H1 (cell line): ENCODE results near the gene KHDRBS2. TPM values are rescaled to one million over a fixed set of nuclear protein-coding genes. Genes with fewer than 3 reads are reported as not detected.

ENCODE experiments used
- CTCF ChIA-PET: fragments of 300-600 bp; sonication (Branson Sonifier 250); formaldehyde crosslinking; loops from one replicate; lab custom pipeline; 2021; ENCODE audit not compliant: partially characterized antibody; lab: Charles Lee
- POLR2A ChIA-PET: fragments of 300-600 bp; sonication (Branson Sonifier 250); formaldehyde crosslinking; loops from one replicate; lab custom pipeline; 2021; ENCODE audit warnings: inconsistent platforms; ENCODE audit not compliant: partially characterized antibody; lab: Charles Lee
- DNase-seq, 2 experiments: peaks; one replicate each; pipeline versions ENCODE4 v3.0.0 to v3.0.0-alpha.2; 2010 to 2022; ENCODE audit warnings: low spot score in 2 of 2, low read depth in 1 of 2, mixed read lengths in 1 of 2
- FAIRE-seq: peaks from 2 replicates; lab custom pipeline; 2011; peaks lifted over from hg19 to GRCh38; lab: Jason Lieb, UNC
- H2AFZ ChIP-seq: 2 replicates; pipeline ENCODE4 v1.8.1; 2012; ENCODE audit warnings: low read length, inconsistent platforms
- H2AK5ac ChIP-seq: 2 replicates; pipeline ENCODE4 v1.6.1; 2013; ENCODE audit warnings: low read depth, low read length
- H2BK120ac ChIP-seq: replicated peaks from 2 replicates; pipeline ENCODE3; 2013; ENCODE audit warnings: low read depth, low read length, inconsistent platforms
- H2BK12ac ChIP-seq: 2 replicates; pipeline ENCODE4 v1.6.1; 2013; ENCODE audit warnings: low read depth, low read length
- H2BK15ac ChIP-seq: 2 replicates; pipeline ENCODE4 v1.6.1; 2013; ENCODE audit warnings: low read length
- H2BK20ac ChIP-seq: 2 replicates; pipeline ENCODE4 v1.6.1; 2013; ENCODE audit warnings: low read length
- H2BK5ac ChIP-seq: 2 replicates; pipeline ENCODE4 v1.6.1; 2013; ENCODE audit warnings: low read depth, low read length
- H3K14ac ChIP-seq: 2 replicates; pipeline ENCODE4 v1.6.1; 2013; ENCODE audit warnings: inconsistent platforms; ENCODE audit not compliant: insufficient read length
- H3K18ac ChIP-seq: 2 replicates; pipeline ENCODE4 v1.6.1; 2013; ENCODE audit warnings: low read length; ENCODE audit errors: extremely low read depth
- H3K23ac ChIP-seq: 2 replicates; pipeline ENCODE4 v1.6.1; 2013; ENCODE audit warnings: inconsistent platforms; ENCODE audit not compliant: insufficient read length
- H3K23me2 ChIP-seq: 2 replicates; pipeline ENCODE4 v1.6.1; 2013; ENCODE audit warnings: low read depth, low read length
- H3K27ac ChIP-seq: 2 replicates; pipeline ENCODE4 v1.6.1; 2011; ENCODE audit warnings: low read depth, low read length, inconsistent platforms
- H3K27me3 ChIP-seq, 4 experiments: replicated peaks in 1 of 4; 1 replicate in 1 of 4; 2 replicates in 3 of 4; pipeline versions ENCODE4 v1.6.1 to v1.8.1; 2011 to 2013; ENCODE audit warnings: low read length in 3 of 4, mild to moderate bottlenecking in 3 of 4, inconsistent platforms in 2 of 4, mixed read lengths in 2 of 4, moderate library complexity in 1 of 4; ENCODE audit not compliant: control insufficient read depth in 3 of 4, insufficient read depth in 3 of 4; ENCODE audit errors: extremely low read depth in 1 of 4
- H3K36me3 ChIP-seq, 4 experiments: 2 replicates each; pipeline versions ENCODE4 v1.6.1 to v1.8.1; 2011 to 2013; ENCODE audit warnings: mild to moderate bottlenecking in 4 of 4, low read length in 3 of 4, moderate library complexity in 2 of 4, control low read depth in 1 of 4, inconsistent platforms in 1 of 4; ENCODE audit not compliant: insufficient read depth in 4 of 4, control insufficient read depth in 2 of 4
- H3K4ac ChIP-seq: replicated peaks from 2 replicates; pipeline ENCODE3; 2013; ENCODE audit warnings: low read length, low read depth, mixed read lengths, inconsistent platforms; ENCODE audit not compliant: insufficient read length
- H3K4me1 ChIP-seq, 4 experiments: replicated peaks in 1 of 4; 1 replicate in 1 of 4; 2 replicates in 3 of 4; pipeline versions ENCODE4 v1.6.1 to v1.8.1; 2011 to 2013; ENCODE audit warnings: low read length in 3 of 4, inconsistent platforms in 2 of 4, mixed read lengths in 1 of 4; ENCODE audit not compliant: insufficient read depth in 4 of 4, control insufficient read depth in 3 of 4
- H3K4me2 ChIP-seq, 2 experiments: 2 replicates each; pipeline versions ENCODE4 v1.6.1 to v1.8.1; 2011 to 2013; ENCODE audit warnings: low read depth in 2 of 2, low read length in 2 of 2, control low read depth in 1 of 2, inconsistent platforms in 1 of 2, mild to moderate bottlenecking in 1 of 2; ENCODE audit not compliant: insufficient read depth in 1 of 2
- H3K4me3 ChIP-seq, 4 experiments: fragments of 200-600, 300-600 bp in 1 of 4; sonication (generic), shearing (Covaris generic), sonication (Bioruptor Twin) in 1 of 4; 2 replicates each; pipeline versions ENCODE4 v1.5.1 to v1.8.1; 2011 to 2016; ENCODE audit warnings: low read length in 4 of 4, low read depth in 3 of 4, control low read depth in 2 of 4, inconsistent platforms in 2 of 4, mild to moderate bottlenecking in 2 of 4, mixed read lengths in 1 of 4, moderate library complexity in 1 of 4; ENCODE audit not compliant: insufficient read depth in 2 of 4; ENCODE audit errors: extremely low read depth in 1 of 4
- H3K56ac ChIP-seq: replicated peaks from 2 replicates; pipeline ENCODE3; 2013; ENCODE audit warnings: low read depth, mild to moderate bottlenecking, mixed read lengths, low read length, inconsistent platforms; ENCODE audit not compliant: insufficient read length
- H3K79me1 ChIP-seq: 2 replicates; pipeline ENCODE4 v1.6.1; 2013; ENCODE audit warnings: low read depth, low read length, control low read depth
- H3K79me2 ChIP-seq, 2 experiments: 2 replicates each; pipeline versions ENCODE4 v1.6.1 to v1.8.1; 2012 to 2013; ENCODE audit warnings: low read length in 2 of 2, mild to moderate bottlenecking in 2 of 2, inconsistent platforms in 1 of 2; ENCODE audit not compliant: insufficient read depth in 2 of 2, control insufficient read depth in 1 of 2
- H3K9ac ChIP-seq, 4 experiments: replicated peaks in 1 of 4; 1 replicate in 1 of 4; 2 replicates in 3 of 4; pipeline versions ENCODE4 v1.6.1 to v1.8.1; 2011 to 2013; ENCODE audit warnings: low read depth in 3 of 4, low read length in 3 of 4, control low read depth in 2 of 4, mild to moderate bottlenecking in 2 of 4, moderate library complexity in 2 of 4, inconsistent platforms in 1 of 4; ENCODE audit errors: extremely low read depth in 1 of 4
- H3K9me3 ChIP-seq, 2 experiments: 2 replicates each; pipeline versions ENCODE4 v1.6.1 to v1.8.1; 2012 to 2013; ENCODE audit warnings: mild to moderate bottlenecking in 2 of 2, moderate library complexity in 2 of 2, control low read depth in 1 of 2, inconsistent platforms in 1 of 2, low read depth in 1 of 2, low read length in 1 of 2, mixed read lengths in 1 of 2; ENCODE audit not compliant: insufficient read depth in 2 of 2
- H4K20me1 ChIP-seq, 2 experiments: replicated peaks in 1 of 2; 2 replicates each; pipeline versions ENCODE3 to v1.8.1; 2011 to 2013; ENCODE audit warnings: inconsistent platforms in 2 of 2, low read length in 2 of 2, mild to moderate bottlenecking in 1 of 2; ENCODE audit not compliant: insufficient read depth in 2 of 2, control insufficient read depth in 1 of 2
- H4K5ac ChIP-seq: 2 replicates; pipeline ENCODE4 v1.6.1; 2013; ENCODE audit warnings: low read length, low read depth, mixed read lengths, inconsistent platforms; ENCODE audit not compliant: insufficient read length
- H4K8ac ChIP-seq: 2 replicates; pipeline ENCODE4 v1.8.0; 2013; ENCODE audit warnings: mild to moderate bottlenecking, moderate library complexity, low read length, inconsistent platforms; ENCODE audit not compliant: insufficient read depth; ENCODE audit errors: extremely low read depth
- H4K91ac ChIP-seq: replicated peaks from 2 replicates; pipeline ENCODE3; 2013; ENCODE audit warnings: low read length, mixed read lengths, inconsistent platforms; ENCODE audit not compliant: insufficient read length
- CBX5 ChIP-seq: fragments of 300-800, 300-1000 bp; sonication (generic); IDR thresholded peaks from 2 replicates; pipeline ENCODE4 v1.7.1; 2016; ENCODE audit warnings: antibody characterized with exemption, low read length, low read depth
- CBX8 ChIP-seq: fragments of 300-800, 300-1000 bp; sonication (generic); IDR thresholded peaks from 2 replicates; pipeline ENCODE4 v1.7.1; 2016; ENCODE audit warnings: low read depth, low read length, borderline replicate concordance
- CHD1 ChIP-seq: IDR thresholded peaks from 2 replicates; pipeline ENCODE4 v1.6.1; 2012; ENCODE audit warnings: low read depth, low read length, improper control_type of control experiment
- GABPA ChIP-seq: IDR thresholded peaks from 2 replicates; pipeline ENCODE4 v1.6.1; 2011; ENCODE audit warnings: mild to moderate bottlenecking, low read length, moderate library complexity, borderline replicate concordance; ENCODE audit not compliant: insufficient read depth
- MAX ChIP-seq: IDR thresholded peaks from 2 replicates; pipeline ENCODE4 v1.6.1; 2012; ENCODE audit warnings: inconsistent platforms
- POLR2A ChIP-seq, 2 experiments: IDR thresholded peaks; 1 replicate in 1 of 2; 2 replicates in 1 of 2; pipeline ENCODE4 v1.6.1; 2011; ENCODE audit warnings: low read depth in 2 of 2, low read length in 2 of 2, mild to moderate bottlenecking in 2 of 2; ENCODE audit errors: control extremely low read depth in 1 of 2
- RAD21 ChIP-seq, 2 experiments: IDR thresholded peaks in 1 of 2; conservative IDR thresholded peaks in 1 of 2; 2 replicates each; pipeline ENCODE4 v1.6.1; 2011; ENCODE audit warnings: low read depth in 2 of 2, low read length in 2 of 2, improper control_type of control experiment in 1 of 2, inconsistent platforms in 1 of 2, mild to moderate bottlenecking in 1 of 2, moderate library complexity in 1 of 2
- SIRT6 ChIP-seq: IDR thresholded peaks from one replicate; pipeline ENCODE4 v1.7.1; 2012; ENCODE audit warnings: low read length, inconsistent platforms
- TCF12 ChIP-seq: IDR thresholded peaks from 2 replicates; pipeline ENCODE4 v1.6.1; 2011; ENCODE audit warnings: low read depth, mild to moderate bottlenecking, low read length
- WGBS, 2 experiments: shearing (Covaris generic) in 1 of 2; methylation state at CpG; one replicate each; pipeline versions ENCODE4 v1.1.6 to v1.1.7; 2013 to 2015; ENCODE audit warnings: low lambda C conversion rate in 2 of 2, mixed read lengths in 2 of 2, inconsistent platforms in 1 of 2, low coverage in 1 of 2, missing lambda C conversion rate in 1 of 2; ENCODE audit not compliant: insufficient replicate concordance in 2 of 2, insufficient coverage in 1 of 2, insufficient read length in 1 of 2; ENCODE audit errors: extremely low coverage in 1 of 2, missing lambda C conversion rate in 1 of 2; 5-methylcytosine and 5-hydroxymethylcytosine counted together
- polyA plus RNA-seq, 7 experiments: library from polyadenylated mRNA; depleted of rRNA in 3 of 7; stranded (reverse) in 5 of 7; unstranded in 2 of 7; fragments of >200 nt in 5 of 7; fragments of 200-250 nt in 2 of 7; gene quantifications; 1 replicate in 5 of 7; 2 replicates in 1 of 7; 4 replicates in 1 of 7; pipeline versions ENCODE4 v1.2.1 to v1.2.3, GENCODE V29; 2011 to 2013; ENCODE audit warnings: missing spikeins in 2 of 7, mixed read lengths in 2 of 7
- total RNA-seq: library from RNA; stranded (reverse); fragmentation: NEBNext Ultra II Directional; extraction: Animal tissue kit (Norgen Biotek cat#: 25700); gene quantifications from 2 replicates; pipeline ENCODE4 v1.2.1, GENCODE V29; 2021

KHDRBS2 gene
- total and polyA plus RNA-seq, 2 of the 8 experiments (the other 6 are each of a cell fraction or from before 2014, with no cell fraction given), result 5.2 to 7.7 TPM

GRCh38 chr6:62035952-62036351 is 250.1 kb downstream of the KHDRBS2 start:
- FAIRE-seq (no peak), DNase-seq (no peak)
- CTCF ChIA-PET, result no interaction called here
- no peak overlapping the region for H4K5ac ChIP-seq
- no peak for TF ChIP-seq CHD1
- TF ChIP-seq POLR2A (IDR thresholded peaks at IDR 0.05; ENCODE audit: control extremely low read depth in 1 of 2, low read depth in 2 of 2, low read length in 2 of 2), result no peak
- no peak for TF ChIP-seq GABPA
- no peak for TF ChIP-seq SIRT6
- TF ChIP-seq CBX8, result no peak
- TF ChIP-seq RAD21 (IDR thresholded peaks at IDR 0.05 in 1 of 2, conservative IDR thresholded peaks at IDR 0.05 in 1 of 2; ENCODE audit: low read depth in 2 of 2, low read length in 2 of 2), result peak; percentile 10 to 27; a peak in 1 of 4 replicates
- no peak for TF ChIP-seq TCF12
- no peak for TF ChIP-seq CBX5
- no peak for TF ChIP-seq MAX
- peak overlapping the region; percentile 4 for H4K91ac ChIP-seq
- POLR2A ChIA-PET, result no interaction called here
- H3K4me3 ChIP-seq, result no peak overlapping the region
- H3K79me1 ChIP-seq, result no peaks in the 10 kb centered on the region
- no peak overlapping the region for H3K9ac ChIP-seq
- no peak overlapping the region for H3K18ac ChIP-seq
- 0 out of 4 replicates have a peak, but pooled peaks cover 0 to 6% of the 10 kb centered on the region in 2 experiments for H3K79me2 ChIP-seq
- H4K8ac ChIP-seq, result no peak overlapping the region
- H3K36me3 ChIP-seq, result peaks cover 0 to 4% (median 0%) of the 10 kb centered on the region in 4 experiments; a peak in 2 of 8 replicates
- H3K4me1 ChIP-seq, result peaks cover 0 to 11% (median under 1%) of the 10 kb centered on the region in 4 experiments; a peak in 1 of 7 replicates
- H3K23ac ChIP-seq, result no peak overlapping the region
- H2BK15ac ChIP-seq, result no peak overlapping the region
- WGBS, 2 experiments, result 90% methylated on average over 1 of the region's 1 CpG; no CpG with 5 or more reads in 1 of the 2 experiments
- H2BK12ac ChIP-seq, result no peak overlapping the region
- no peaks in the 10 kb centered on the region for H3K23me2 ChIP-seq
- H4K20me1 ChIP-seq, result no peaks in the 10 kb centered on the region
- H2BK120ac ChIP-seq, result no peak overlapping the region
- H2AK5ac ChIP-seq, result no peak overlapping the region
- no peak overlapping the region for H3K4me2 ChIP-seq
- H3K4ac ChIP-seq, result no peak overlapping the region
- peaks cover 0 to 8% of the 10 kb centered on the region in 2 experiments; a peak in 1 of 4 replicates for H3K9me3 ChIP-seq
- no peak overlapping the region for H2BK20ac ChIP-seq
- no peaks in the 10 kb centered on the region for H3K27me3 ChIP-seq
- no peak overlapping the region for H2AFZ ChIP-seq
- no peak overlapping the region for H3K14ac ChIP-seq
- no peak overlapping the region for H3K27ac ChIP-seq
- H3K56ac ChIP-seq, result no peak overlapping the region
- no peak overlapping the region; the same call in 1 of the 2 replicates for H2BK5ac ChIP-seq
